Measurements from ENCODE around the gene GNB1.

DNA sequence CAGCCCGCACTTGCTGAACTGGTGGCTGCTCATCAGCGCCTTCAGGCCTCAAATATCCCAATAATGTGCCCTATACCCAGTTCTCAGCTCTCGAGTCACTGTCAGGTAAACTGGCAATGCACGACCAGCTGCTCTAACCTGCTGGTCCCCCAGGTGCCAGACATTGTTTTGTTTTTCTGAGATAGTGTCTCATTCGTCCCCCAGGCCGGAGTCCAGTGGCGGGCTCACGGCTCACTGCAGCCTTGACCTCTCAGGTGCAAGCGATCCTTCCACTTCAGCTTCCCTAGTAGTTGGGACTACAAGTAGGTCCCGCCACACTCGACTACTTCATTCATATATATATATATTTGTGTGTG, 111.6 kb downstream of the GNB1 start:
- TF ChIP-seq, protein P1, sequence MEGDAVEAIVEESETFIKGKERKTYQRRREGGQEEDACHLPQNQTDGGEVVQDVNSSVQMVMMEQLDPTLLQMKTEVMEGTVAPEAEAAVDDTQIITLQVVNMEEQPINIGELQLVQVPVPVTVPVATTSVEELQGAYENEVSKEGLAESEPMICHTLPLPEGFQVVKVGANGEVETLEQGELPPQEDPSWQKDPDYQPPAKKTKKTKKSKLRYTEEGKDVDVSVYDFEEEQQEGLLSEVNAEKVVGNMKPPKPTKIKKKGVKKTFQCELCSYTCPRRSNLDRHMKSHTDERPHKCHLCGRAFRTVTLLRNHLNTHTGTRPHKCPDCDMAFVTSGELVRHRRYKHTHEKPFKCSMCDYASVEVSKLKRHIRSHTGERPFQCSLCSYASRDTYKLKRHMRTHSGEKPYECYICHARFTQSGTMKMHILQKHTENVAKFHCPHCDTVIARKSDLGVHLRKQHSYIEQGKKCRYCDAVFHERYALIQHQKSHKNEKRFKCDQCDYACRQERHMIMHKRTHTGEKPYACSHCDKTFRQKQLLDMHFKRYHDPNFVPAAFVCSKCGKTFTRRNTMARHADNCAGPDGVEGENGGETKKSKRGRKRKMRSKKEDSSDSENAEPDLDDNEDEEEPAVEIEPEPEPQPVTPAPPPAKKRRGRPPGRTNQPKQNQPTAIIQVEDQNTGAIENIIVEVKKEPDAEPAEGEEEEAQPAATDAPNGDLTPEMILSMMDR (IDR thresholded peaks at IDR 0.05): no peak
- no peak for TF ChIP-seq POLR2A (IDR thresholded peaks at IDR 0.05)
- no peak for TF ChIP-seq POLR2AphosphoS5 (IDR thresholded peaks at IDR 0.05; ENCODE audit: insufficient read depth in 1 of 2, low read depth in 1 of 2)

Measured in vagina (tissue), 2 donors.